CD4-positive, alpha-beta T cell (primary cell): ENCODE measurements around the gene OR6C2. TPM values are rescaled to one million over a fixed set of nuclear protein-coding genes. Genes with fewer than 3 reads are reported as not detected.

Experiments used
- ATAC-seq: fragments of 200-7000 bp; cut with Tn5 transposase; one replicate; pipeline ENCODE4 v1.10.0; 2022; ENCODE audit warnings: mild to moderate bottlenecking; ENCODE audit not compliant: poor library complexity
- CTCF ChIA-PET: fragments of 350-600 bp; sonication (Branson Sonifier 250); formaldehyde crosslinking; loops from one replicate; lab custom pipeline; 2021; ENCODE audit warnings: antibody characterized with exemption, inconsistent platforms; lab: Charles Lee
- POLR2A ChIA-PET: fragments of 350-600 bp; sonication (Branson Sonifier 250); formaldehyde crosslinking; loops from one replicate; lab custom pipeline; 2021; ENCODE audit warnings: antibody characterized with exemption, inconsistent platforms; lab: Charles Lee
- DNase-seq, 14 experiments: peaks; one replicate each; pipeline ENCODE4 v3.0.0-alpha.2; 2013 to 2020; ENCODE audit warnings: mixed read lengths in 2 of 14
- H3K27ac ChIP-seq, 2 donors: one replicate each; pipeline versions ENCODE4 v1.5.1 to v1.7.0; 2013; ENCODE audit warnings: low read length in 2 of 2, low read depth in 1 of 2, mild to moderate bottlenecking in 1 of 2
- H3K27me3 ChIP-seq, 2 experiments: 1 replicate in 1 of 2; 2 replicates in 1 of 2; pipeline versions ENCODE4 v1.6.1 to v1.7.0; 2013; ENCODE audit warnings: low read length in 2 of 2, control low read depth in 1 of 2, mild to moderate bottlenecking in 1 of 2, moderate library complexity in 1 of 2; ENCODE audit not compliant: insufficient read depth in 2 of 2, control insufficient read depth in 1 of 2
- H3K36me3 ChIP-seq: one replicate; pipeline ENCODE4 v1.6.1; 2013; ENCODE audit warnings: low read length, control low read depth; ENCODE audit not compliant: insufficient read depth
- H3K4me1 ChIP-seq: one replicate; pipeline ENCODE4 v1.6.1; 2013; ENCODE audit warnings: low read length, control low read depth; ENCODE audit not compliant: insufficient read depth
- H3K4me3 ChIP-seq: one replicate; pipeline ENCODE4 v1.5.1; 2013; ENCODE audit warnings: mild to moderate bottlenecking, low read length, moderate library complexity
- H3K9me3 ChIP-seq, 2 experiments: 1 replicate in 1 of 2; 2 replicates in 1 of 2; pipeline versions ENCODE4 v1.6.1 to v1.7.0; 2013; ENCODE audit warnings: low read length in 2 of 2, mild to moderate bottlenecking in 2 of 2, control low read depth in 1 of 2, moderate library complexity in 1 of 2; ENCODE audit not compliant: control insufficient read depth in 1 of 2, insufficient read depth in 1 of 2
- H3K27ac Mint-ChIP-seq: one replicate; pipeline ENCODE4 v1.8.0; 2020; ENCODE audit warnings: mixed read lengths
- H3K27me3 Mint-ChIP-seq: one replicate; pipeline ENCODE4 v1.8.0; 2021; ENCODE audit warnings: mixed read lengths
- H3K36me3 Mint-ChIP-seq: one replicate; pipeline ENCODE4 v1.8.0; 2021; ENCODE audit warnings: low read depth, mixed read lengths
- H3K4me1 Mint-ChIP-seq: one replicate; pipeline ENCODE4 v1.8.0; 2021; ENCODE audit warnings: low read depth, mixed read lengths
- H3K4me3 Mint-ChIP-seq: one replicate; pipeline ENCODE4 v1.8.0; 2020; ENCODE audit warnings: mild to moderate bottlenecking, mixed read lengths
- H3K9me3 Mint-ChIP-seq: one replicate; pipeline ENCODE4 v1.8.0; 2020; ENCODE audit warnings: mixed read lengths
- intact Hi-C, 2 experiments: fragments of 100-400 bp; cut with DNase I in 1 of 2; cut with micrococcal nuclease in 1 of 2; formaldehyde crosslinking; loops; one replicate each; pipeline versions ENCODE4 v1.15.1 to v1.9.0; 2023 to 2025; cut with DNase I, micrococcal nuclease
- polyA plus RNA-seq, 2 donors: library from polyadenylated mRNA; unstranded; fragments of 120-200 nt; gene quantifications; one replicate each; pipeline ENCODE4 v1.2.1, GENCODE V29; 2013
- total RNA-seq, 174 experiments: library from RNA in 2 of 174; stranded (reverse) in 2 of 174; gene quantifications; one replicate each; pipeline ENCODE4 v1.2.3 and lab custom pipeline; 2021 to 2026
- TF ChIP-seq, protein P1 (sequence below): fragments of 200-600 bp; IDR thresholded peaks from one replicate; pipeline ENCODE4 v1.8.0; 2022; ENCODE audit warnings: antibody characterized with exemption, mild to moderate bottlenecking

OR6C2 gene
- not detected for total RNA-seq
- polyA plus RNA-seq (2013, experiment 1 of 2): not detected
- not detected for polyA plus RNA-seq (2013, experiment 2 of 2)
- total RNA-seq (lab: John Stamatoyannopoulos, UW): 0 to 0.06 (median 0) reads per million in 172 experiments

DNA sequence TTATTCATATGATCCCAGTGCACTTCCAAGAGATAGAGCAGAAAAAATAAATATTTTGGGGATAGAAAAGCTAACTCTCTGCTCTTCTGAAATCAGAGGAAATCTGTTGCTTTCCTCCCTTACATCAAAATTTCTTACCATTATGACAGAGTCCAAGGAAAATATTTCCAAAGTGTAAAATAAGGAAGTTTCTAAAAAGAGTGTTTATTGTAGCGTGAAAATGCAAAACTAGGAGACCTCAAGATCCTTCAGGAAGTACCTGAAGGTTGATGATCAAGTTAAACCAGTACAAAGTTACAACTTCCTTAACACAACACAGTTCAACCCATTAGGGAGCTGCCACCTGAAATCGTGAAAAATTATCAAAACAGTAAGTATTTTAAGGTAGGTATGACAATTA is at the start of gene OR6C2:
Gene OR6C2, plus strand, starts transcription at position 301 of the 400 bp plus-strand sequence. CDS start 8,138 bp downstream, outside the sequence.
- TF ChIP-seq, protein P1, sequence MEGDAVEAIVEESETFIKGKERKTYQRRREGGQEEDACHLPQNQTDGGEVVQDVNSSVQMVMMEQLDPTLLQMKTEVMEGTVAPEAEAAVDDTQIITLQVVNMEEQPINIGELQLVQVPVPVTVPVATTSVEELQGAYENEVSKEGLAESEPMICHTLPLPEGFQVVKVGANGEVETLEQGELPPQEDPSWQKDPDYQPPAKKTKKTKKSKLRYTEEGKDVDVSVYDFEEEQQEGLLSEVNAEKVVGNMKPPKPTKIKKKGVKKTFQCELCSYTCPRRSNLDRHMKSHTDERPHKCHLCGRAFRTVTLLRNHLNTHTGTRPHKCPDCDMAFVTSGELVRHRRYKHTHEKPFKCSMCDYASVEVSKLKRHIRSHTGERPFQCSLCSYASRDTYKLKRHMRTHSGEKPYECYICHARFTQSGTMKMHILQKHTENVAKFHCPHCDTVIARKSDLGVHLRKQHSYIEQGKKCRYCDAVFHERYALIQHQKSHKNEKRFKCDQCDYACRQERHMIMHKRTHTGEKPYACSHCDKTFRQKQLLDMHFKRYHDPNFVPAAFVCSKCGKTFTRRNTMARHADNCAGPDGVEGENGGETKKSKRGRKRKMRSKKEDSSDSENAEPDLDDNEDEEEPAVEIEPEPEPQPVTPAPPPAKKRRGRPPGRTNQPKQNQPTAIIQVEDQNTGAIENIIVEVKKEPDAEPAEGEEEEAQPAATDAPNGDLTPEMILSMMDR: no peak
- H3K27me3 Mint-ChIP-seq: peaks cover 26% of the 10 kb centered on the region
- ChIA-PET POLR2A (no interaction called here), CTCF (no interaction called here)
- Histone ChIP-seq H3K27ac (no peak within 1 kb of the TSS), H3K36me3 (no peaks in the 10 kb centered on the region), H3K4me3 (no peak within 1 kb of the TSS), H3K9me3 (no peaks in the 10 kb centered on the region), H3K27me3 (no peaks in the 10 kb centered on the region), H3K4me1 (no peaks in the 10 kb centered on the region)
- intact Hi-C loops: no loop called here
- DNase-seq: no peak
- H3K27ac Mint-ChIP-seq: no peak within 1 kb of the TSS
- H3K4me1 Mint-ChIP-seq: no peaks in the 10 kb centered on the region
- no peaks in the 10 kb centered on the region for H3K36me3 Mint-ChIP-seq
- ATAC-seq: no peak
- no peak within 1 kb of the TSS for H3K4me3 Mint-ChIP-seq
- H3K9me3 Mint-ChIP-seq: peaks cover 10% of the 10 kb centered on the region

DNA sequence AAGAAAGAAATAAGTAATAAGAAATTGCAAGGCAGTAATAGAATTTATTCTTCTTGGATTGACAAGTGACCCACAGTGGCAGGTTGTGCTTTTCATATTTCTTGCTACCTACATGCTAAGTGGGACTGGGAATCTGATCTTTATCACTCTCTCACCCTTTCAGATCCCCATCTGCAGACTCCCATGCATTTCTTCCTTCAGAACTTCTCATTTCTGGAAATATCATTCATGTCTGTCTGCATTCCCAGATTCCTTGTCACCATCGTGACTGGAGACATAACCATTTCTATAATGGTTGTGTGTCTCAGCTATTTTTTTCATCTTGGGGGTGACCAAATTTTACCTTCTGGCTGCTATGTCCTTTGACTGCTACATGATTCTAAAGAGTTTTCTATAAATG is 47.5 kb upstream of the OR6C2 start:
- TF ChIP-seq, protein P1: no peak
- DNase-seq (no peak), ATAC-seq (no peak)
- H3K9me3 Mint-ChIP-seq: no peaks in the 10 kb centered on the region
- H3K4me3 ChIP-seq: no peak overlapping the region
- no peaks in the 10 kb centered on the region for H3K36me3 Mint-ChIP-seq
- intact Hi-C loops: no loop called here
- H3K4me3 Mint-ChIP-seq: no peak overlapping the region
- ChIA-PET POLR2A (no interaction called here), CTCF (no interaction called here)
- H3K27me3 ChIP-seq: peaks cover 14 to 15% of the 10 kb centered on the region in 2 experiments
- peaks cover 0 to 8% of the 10 kb centered on the region in 2 experiments for H3K9me3 ChIP-seq
- H3K27ac ChIP-seq: no peak overlapping the region
- H3K27ac Mint-ChIP-seq: no peak overlapping the region
- H3K27me3 Mint-ChIP-seq: peaks cover 31% of the 10 kb centered on the region
- no peaks in the 10 kb centered on the region for H3K4me1 Mint-ChIP-seq
- no peaks in the 10 kb centered on the region for H3K36me3 ChIP-seq
- no peaks in the 10 kb centered on the region for H3K4me1 ChIP-seq

DNA sequence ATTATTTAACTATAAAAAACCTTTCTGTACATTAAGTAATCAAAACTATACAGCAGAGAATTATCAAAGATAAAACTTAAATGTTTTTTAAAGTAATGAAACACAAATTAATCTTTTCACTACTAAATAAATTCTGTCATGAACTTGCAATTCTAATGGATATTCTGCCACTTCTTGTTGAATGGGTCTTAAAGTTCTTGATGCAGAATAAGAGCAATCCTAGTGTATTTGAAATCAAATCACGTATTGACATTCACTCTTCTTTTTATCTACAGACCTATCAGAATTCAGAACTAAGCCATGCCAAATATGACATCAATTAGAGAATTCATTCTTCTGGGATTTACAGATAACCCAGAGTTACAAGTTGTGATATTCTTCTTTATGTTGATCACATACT is 43.6 kb upstream of the OR6C2 start, which contains the start of gene OR6C65:
Gene OR6C65, plus strand, starts transcription at position 301 of the 400 bp plus-strand sequence. Its CDS starts 0 bp downstream, at position 301.
- Mint-ChIP-seq H3K36me3 (no peaks in the 10 kb centered on the region), H3K27me3 (peaks cover 38% of the 10 kb centered on the region), H3K4me3 (no peak within 1 kb of the TSS), H3K4me1 (no peaks in the 10 kb centered on the region), H3K27ac (no peak within 1 kb of the TSS), H3K9me3 (no peaks in the 10 kb centered on the region)
- ChIA-PET POLR2A (no interaction called here), CTCF (interaction anchor here (0.7 kb wide), 1 partner anchor 111 kb away, joined by 3 read pairs; no protein-coding TSS in a partner anchor)
- no peak within 1 kb of the TSS for H3K4me3 ChIP-seq
- DNase-seq: no peak
- intact Hi-C loops: no loop called here
- no peak within 1 kb of the TSS for H3K27ac ChIP-seq
- peaks cover 2 to 9% of the 10 kb centered on the region in 2 experiments for H3K27me3 ChIP-seq
- H3K4me1 ChIP-seq: no peaks in the 10 kb centered on the region
- TF ChIP-seq, protein P1: no peak
- no peaks in the 10 kb centered on the region for H3K36me3 ChIP-seq
- ATAC-seq: no peak
- no peaks in the 10 kb centered on the region for H3K9me3 ChIP-seq
